IMR-90 (cell line): ENCODE measurements around the gene SLC3A2.

Source experiments
- BHLHE40 ChIP-seq: fragments of 150-350 bp; IDR thresholded peaks from 2 replicates; pipeline ENCODE4 v1.6.1; 2016; ENCODE audit warnings: mild to moderate bottlenecking, low read depth, low read length
- CEBPB ChIP-seq: IDR thresholded peaks from 2 replicates; pipeline ENCODE4 v1.6.1; 2012; ENCODE audit warnings: low read depth, low read length, improper control_type of control experiment
- CHD1 ChIP-seq: IDR thresholded peaks from 2 replicates; pipeline ENCODE4 v1.6.1; 2012; ENCODE audit warnings: low read depth, low read length, improper control_type of control experiment
- FOS ChIP-seq: fragments of 150-350 bp; IDR thresholded peaks from 2 replicates; pipeline ENCODE4 v1.6.1; 2016; ENCODE audit warnings: low read depth, low read length
- MAFK ChIP-seq: IDR thresholded peaks from 2 replicates; pipeline ENCODE4 v1.6.1; 2012; ENCODE audit warnings: low read depth, low read length, improper control_type of control experiment
- MAZ ChIP-seq: IDR thresholded peaks from 2 replicates; pipeline ENCODE4 v1.6.1; 2012; ENCODE audit warnings: low read depth, mild to moderate bottlenecking, low read length, improper control_type of control experiment, moderate library complexity, borderline replicate concordance
- MXI1 ChIP-seq: IDR thresholded peaks from 2 replicates; pipeline ENCODE4 v1.6.1; 2012; ENCODE audit warnings: low read depth, mild to moderate bottlenecking, low read length, moderate library complexity, borderline replicate concordance
- NFE2L2 ChIP-seq: fragments of 150-350 bp; IDR thresholded peaks from 2 replicates; pipeline ENCODE4 v1.6.1; 2016; ENCODE audit warnings: low read depth, mild to moderate bottlenecking, low read length
- POLR2A ChIP-seq: IDR thresholded peaks from 2 replicates; pipeline ENCODE4 v1.6.1; 2012; ENCODE audit warnings: mild to moderate bottlenecking, low read depth, low read length
- RAD21 ChIP-seq: IDR thresholded peaks from 2 replicates; pipeline ENCODE4 v1.6.1; 2012; ENCODE audit warnings: low read length, improper control_type of control experiment
- RFX5 ChIP-seq: IDR thresholded peaks from 2 replicates; pipeline ENCODE4 v1.8.0; 2012; ENCODE audit warnings: low read depth, mild to moderate bottlenecking, low read length, moderate library complexity
- SMC3 ChIP-seq: fragments of 150-350 bp; IDR thresholded peaks from 2 replicates; pipeline ENCODE4 v1.6.1; 2016; ENCODE audit warnings: low read depth, mild to moderate bottlenecking, antibody characterized with exemption, low read length, moderate library complexity
- TF ChIP-seq, protein P1 (sequence below): conservative IDR thresholded peaks from 2 replicates; pipeline ENCODE4 v1.5.1; 2012; ENCODE audit warnings: mild to moderate bottlenecking, low read depth, low read length, improper control_type of control experiment
- TF ChIP-seq, protein P2 (sequence below): fragments of 150-350 bp; IDR thresholded peaks from 2 replicates; pipeline ENCODE4 v1.6.1; 2017; ENCODE audit warnings: mild to moderate bottlenecking, antibody characterized with exemption, low read length, low read depth

DNA sequence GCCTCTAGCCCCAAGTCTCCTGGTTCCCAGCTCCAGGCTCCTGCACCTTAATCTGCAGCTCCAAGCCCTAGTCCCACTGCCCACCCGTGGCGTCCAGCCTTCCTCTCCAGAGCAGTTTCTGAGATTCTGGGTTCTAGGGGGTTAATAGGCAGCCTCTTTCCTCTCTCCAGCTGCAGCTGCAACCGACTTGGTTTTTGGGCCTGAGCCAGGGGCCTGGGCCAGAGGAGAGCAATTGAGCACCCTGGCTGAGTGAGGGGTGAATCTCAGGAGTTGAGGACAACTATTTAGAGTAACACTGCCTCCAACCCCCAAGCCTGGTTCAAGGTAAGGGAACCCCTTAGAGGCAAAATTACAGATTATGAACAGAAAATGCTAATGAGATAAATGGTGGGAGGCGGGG, 49.5 kb downstream of the SLC3A2 start:
- TF ChIP-seq, protein P1, sequence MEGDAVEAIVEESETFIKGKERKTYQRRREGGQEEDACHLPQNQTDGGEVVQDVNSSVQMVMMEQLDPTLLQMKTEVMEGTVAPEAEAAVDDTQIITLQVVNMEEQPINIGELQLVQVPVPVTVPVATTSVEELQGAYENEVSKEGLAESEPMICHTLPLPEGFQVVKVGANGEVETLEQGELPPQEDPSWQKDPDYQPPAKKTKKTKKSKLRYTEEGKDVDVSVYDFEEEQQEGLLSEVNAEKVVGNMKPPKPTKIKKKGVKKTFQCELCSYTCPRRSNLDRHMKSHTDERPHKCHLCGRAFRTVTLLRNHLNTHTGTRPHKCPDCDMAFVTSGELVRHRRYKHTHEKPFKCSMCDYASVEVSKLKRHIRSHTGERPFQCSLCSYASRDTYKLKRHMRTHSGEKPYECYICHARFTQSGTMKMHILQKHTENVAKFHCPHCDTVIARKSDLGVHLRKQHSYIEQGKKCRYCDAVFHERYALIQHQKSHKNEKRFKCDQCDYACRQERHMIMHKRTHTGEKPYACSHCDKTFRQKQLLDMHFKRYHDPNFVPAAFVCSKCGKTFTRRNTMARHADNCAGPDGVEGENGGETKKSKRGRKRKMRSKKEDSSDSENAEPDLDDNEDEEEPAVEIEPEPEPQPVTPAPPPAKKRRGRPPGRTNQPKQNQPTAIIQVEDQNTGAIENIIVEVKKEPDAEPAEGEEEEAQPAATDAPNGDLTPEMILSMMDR = no peak
- no peak for TF ChIP-seq CHD1
- TF ChIP-seq MAZ = no peak
- no peak for TF ChIP-seq POLR2A
- TF ChIP-seq NFE2L2 = no peak
- TF ChIP-seq CEBPB = no peak
- TF ChIP-seq MAFK = no peak
- TF ChIP-seq SMC3 = no peak
- no peak for TF ChIP-seq MXI1
- TF ChIP-seq RFX5 = no peak
- TF ChIP-seq, protein P2, sequence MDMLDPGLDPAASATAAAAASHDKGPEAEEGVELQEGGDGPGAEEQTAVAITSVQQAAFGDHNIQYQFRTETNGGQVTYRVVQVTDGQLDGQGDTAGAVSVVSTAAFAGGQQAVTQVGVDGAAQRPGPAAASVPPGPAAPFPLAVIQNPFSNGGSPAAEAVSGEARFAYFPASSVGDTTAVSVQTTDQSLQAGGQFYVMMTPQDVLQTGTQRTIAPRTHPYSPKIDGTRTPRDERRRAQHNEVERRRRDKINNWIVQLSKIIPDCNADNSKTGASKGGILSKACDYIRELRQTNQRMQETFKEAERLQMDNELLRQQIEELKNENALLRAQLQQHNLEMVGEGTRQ = no peak
- no peak for TF ChIP-seq RAD21
- TF ChIP-seq BHLHE40 = no peak
- TF ChIP-seq FOS = no peak
